HG03139 (cell line): ENCODE measurements around the gene SPACA4.

Experiments used
- ATAC-seq: cut with Tn5 transposase; IDR thresholded peaks from one replicate; pipeline ENCODE4 v1.9.1; 2021; ENCODE audit not compliant: unreplicated experiment

SPACA4 gene

GRCh38 chr19:48596679-48597465 lies 9.7 kb upstream of the SPACA4 start:
- ATAC-seq, result no peak

GRCh38 chr19:48598996-48599700 lies 7.4 kb upstream of the SPACA4 start:
- ATAC-seq, result no peak

GRCh38 chr19:48600679-48601417 lies 5.7 kb upstream of the SPACA4 start:
- no peak for ATAC-seq

- no peak for ATAC-seq
These were observed 3.5 kb upstream of the SPACA4 start for GRCh38 chr19:48603001-48603400.

- ATAC-seq, result no peak
These were observed 3.1 kb upstream of the SPACA4 start for GRCh38 chr19:48603449-48603848.

GRCh38 chr19:48603850-48604249 lies 2.7 kb upstream of the SPACA4 start:
- ATAC-seq, result no peak

GRCh38 chr19:48607359-48607755 lies 815 bp downstream of the SPACA4 start:
- no peak for ATAC-seq

- no peak for ATAC-seq
These were observed 2.3 kb downstream of the SPACA4 start for GRCh38 chr19:48608798-48609263.

GRCh38 chr19:48609571-48610108 lies 3.1 kb downstream of the SPACA4 start:
- ATAC-seq, result no peak

- ATAC-seq, result no peak
These were observed 5.3 kb downstream of the SPACA4 start for GRCh38 chr19:48611872-48612271.

- no peak for ATAC-seq
These were observed 6.7 kb downstream of the SPACA4 start for GRCh38 chr19:48613024-48613851.

GRCh38 chr19:48613852-48614435 lies 7.4 kb downstream of the SPACA4 start:
- no peak for ATAC-seq

- no peak for ATAC-seq
These were observed 8.1 kb downstream of the SPACA4 start, which contains the start of gene FAM83E for GRCh38 chr19:48614436-48615230. Gene FAM83E (minus strand): TSS chr19:48615076. CDS start chr19:48613372, 1,704 bp downstream.

GRCh38 chr19:48615231-48616040 lies 8.9 kb downstream of the SPACA4 start:
- ATAC-seq, result no peak

- no peak for ATAC-seq
These were observed 9.5 kb downstream of the SPACA4 start for GRCh38 chr19:48616041-48616436.

- no peak for ATAC-seq
These were observed 10.0 kb downstream of the SPACA4 start for GRCh38 chr19:48616491-48617056.

GRCh38 chr19:48617146-48617937 lies 10.8 kb downstream of the SPACA4 start:
- ATAC-seq, result no peak
